NCI-H524 treated with DMSO at 0.1 percent for 48 hours (cell line): Measurements from ENCODE around the gene ATOX1.

ENCODE experiments used
- DNase-seq: peaks from one replicate; lab custom pipeline; 2025; lab: John Stamatoyannopoulos, UW

Gene ATOX1

DNA sequence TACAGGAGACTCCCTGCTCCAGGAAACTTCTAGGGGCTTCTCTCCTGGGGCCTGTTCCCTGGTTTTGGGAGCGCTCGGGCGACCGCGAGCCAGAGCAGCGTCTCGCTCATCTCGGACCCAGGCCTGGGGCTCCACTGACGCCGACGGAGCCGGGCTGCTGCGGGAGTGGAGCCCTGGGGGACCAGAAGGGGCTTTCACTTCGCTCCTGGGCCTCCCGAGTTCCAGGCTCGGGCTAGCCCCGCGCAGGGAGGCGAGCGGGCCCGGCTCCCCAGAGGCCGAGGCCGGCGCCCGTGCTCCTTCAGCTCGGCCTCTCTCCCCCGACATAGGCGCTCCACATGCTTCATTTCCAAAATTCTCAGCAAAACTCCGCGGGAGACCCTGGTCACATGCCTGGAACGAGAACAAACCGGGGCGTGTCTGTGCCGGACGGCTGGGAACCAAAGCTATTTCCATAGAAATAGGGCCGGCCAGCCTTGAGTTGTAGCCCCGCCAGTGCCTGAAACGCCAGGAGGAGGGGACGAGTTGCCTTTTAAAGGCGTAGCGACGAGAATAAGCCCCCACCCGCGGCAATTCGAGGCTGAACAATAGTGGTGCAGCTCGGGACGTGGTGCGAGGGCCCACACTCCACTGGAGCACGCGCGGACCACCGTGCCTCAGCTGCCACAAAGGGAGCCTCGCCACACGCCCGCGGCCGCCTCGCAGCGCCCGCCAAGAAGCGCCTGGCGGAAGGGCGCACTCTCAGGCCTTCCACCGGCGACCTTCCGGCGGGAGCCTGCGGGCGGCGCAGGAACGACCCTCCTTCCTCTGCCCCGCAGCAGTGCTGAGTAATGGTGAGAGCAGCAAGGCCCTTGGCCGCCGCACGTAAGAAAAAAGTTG, 12.2 kb upstream of the ATOX1 start:
- DNase-seq: no peak

DNA sequence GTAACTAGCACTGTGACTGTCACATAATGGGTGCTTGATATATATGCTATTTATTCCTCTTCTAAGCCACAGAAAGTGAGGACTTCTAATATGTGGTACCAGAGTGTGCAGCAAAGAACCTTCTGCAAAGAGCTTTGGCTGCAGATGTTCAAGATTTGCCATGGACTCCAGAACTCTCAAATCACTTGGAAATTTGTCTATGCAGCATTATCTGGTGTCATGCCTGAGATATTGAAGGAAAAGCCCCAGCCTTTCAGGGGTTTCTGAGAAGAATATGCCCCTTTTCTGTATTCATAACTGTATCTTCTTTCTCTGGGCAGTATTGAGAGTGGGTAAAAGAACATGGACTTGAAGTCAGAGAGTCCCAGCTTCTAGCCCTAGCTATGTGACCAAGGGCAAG, 8.5 kb upstream of the ATOX1 start:
- no peak for DNase-seq

DNA sequence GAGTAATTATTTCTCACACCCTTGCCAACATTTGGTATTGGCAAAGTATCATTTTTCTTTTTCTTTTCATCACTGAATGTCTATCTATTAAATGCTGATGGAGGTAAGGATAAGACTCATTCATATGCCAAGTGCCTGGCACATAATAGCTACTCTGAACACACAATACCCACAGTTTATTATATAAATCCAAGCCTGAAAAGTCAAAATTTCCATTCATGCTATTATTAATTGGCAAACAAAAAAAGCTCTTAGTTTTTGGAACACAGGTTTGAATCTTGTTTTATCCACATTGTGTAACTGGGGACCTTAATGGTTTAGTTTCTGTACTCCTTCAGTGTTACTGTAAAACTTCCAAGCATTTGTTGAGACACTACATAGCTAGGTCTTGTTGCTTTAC, 6.4 kb upstream of the ATOX1 start:
- no peak for DNase-seq

DNA sequence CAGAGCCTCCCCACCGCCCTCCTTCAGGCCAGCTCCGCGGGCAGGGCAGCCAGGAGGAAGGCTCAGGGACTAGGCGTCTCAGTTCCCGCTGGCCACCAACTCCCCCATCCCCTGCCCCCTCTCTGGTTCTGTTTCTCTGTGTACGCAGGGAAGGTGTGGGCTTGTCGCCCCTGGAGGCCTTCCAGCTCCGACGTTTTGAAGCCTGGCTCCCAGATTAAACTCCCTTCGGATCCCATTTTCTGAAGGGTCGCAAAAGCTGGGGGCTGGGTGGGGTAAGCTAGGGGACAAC, 346 bp downstream of the ATOX1 start:
- no peak for DNase-seq

DNA sequence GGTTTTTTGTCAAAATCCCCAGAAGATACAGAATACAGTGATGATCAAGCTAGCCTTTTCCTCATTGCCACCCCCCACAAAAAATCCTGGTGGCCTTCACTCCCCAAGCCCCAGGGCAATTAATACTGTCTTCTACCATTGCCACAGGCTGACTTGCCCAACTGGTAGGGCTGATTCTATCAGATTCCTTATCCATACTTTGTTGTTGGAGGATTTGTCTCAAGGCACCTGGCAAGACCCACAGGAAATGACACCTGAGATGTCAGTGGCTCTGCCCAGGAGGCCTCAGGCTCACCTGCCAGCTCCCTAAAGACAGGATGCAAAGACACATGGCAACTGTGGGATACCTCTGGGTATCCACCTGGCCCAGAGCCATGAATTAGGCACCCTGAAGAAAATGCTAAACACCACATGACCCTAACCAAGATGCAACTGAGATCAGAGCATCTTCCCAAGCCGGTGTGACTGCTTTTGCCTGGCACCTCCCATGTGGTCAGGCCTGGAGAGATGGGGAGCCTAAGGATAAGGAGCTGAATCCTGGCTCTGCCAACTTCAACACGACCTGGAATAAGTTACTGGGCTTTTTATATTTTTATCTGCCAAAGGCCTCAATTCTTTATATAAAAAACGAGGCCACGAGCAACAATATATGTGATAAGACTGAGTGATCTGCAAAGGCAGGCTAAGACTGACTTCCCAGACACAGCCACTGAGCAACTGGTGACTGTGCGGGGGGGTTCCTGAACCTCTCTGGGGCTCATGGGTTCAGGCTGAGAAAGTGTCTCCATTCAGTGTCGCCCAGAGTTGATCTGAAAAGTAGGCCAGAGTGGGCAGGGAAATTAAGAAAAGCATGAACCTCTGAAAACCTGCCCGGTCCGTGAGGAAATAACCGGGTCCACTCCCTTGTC, 944 bp downstream of the ATOX1 start:
- DNase-seq: no peak

DNA sequence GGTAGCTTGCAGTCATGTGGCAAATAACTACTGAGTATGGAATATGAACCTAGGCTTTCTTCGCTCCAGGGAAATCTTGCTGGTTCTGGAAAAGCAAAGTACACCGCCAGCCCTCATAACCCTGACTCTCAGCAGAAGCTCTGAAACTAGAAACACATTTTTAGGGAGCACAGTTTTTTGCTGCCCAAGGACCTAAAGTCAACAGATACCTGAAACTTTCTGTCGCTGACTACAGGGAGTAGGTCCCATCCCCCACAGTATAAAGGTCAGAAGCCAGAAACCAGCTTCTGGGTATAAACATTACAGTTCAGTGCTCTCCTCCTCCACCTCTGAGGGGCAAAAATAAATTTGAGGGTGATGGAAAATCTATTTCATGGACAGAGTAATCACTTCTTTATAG, 3.0 kb downstream of the ATOX1 start:
- DNase-seq: no peak

DNA sequence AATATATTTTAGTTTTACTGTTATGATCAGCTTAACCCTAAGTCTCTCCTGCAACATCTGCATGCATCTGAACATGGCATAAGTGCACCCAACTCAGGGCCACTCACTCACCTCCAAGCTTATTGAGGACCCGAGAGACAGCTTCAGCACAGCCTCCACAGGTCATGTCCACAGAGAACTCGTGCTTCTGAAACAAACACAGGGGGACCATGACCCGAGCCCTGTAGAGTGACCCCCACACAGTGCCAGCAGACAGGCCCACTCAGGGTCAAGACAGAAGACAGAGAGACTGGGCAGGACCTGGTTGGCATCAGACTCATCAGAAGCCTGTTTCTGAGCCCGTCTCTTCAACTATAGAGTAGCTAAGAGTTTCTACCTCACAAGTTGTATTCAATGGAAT, 6.8 kb downstream of the ATOX1 start:
- DNase-seq: no peak

DNA sequence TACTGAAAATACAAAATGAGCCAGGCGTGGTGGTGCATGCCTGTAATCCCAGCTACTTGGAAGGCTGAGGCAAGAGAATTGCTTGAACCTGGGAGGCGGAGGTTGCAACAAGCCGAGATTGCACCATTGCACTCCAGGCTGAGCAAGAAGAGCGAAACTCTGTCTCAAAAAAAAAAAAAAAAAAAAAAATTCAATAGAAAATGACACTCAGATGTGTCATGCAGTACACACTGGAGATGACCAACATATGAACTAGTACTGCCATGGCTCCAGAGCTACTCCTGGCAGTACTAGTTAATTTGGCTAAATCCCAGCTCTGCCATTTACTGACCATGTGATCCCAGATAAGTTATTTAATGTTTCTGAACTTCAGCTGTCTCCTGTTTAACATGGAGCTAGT, 7.3 kb downstream of the ATOX1 start:
- DNase-seq: no peak

DNA sequence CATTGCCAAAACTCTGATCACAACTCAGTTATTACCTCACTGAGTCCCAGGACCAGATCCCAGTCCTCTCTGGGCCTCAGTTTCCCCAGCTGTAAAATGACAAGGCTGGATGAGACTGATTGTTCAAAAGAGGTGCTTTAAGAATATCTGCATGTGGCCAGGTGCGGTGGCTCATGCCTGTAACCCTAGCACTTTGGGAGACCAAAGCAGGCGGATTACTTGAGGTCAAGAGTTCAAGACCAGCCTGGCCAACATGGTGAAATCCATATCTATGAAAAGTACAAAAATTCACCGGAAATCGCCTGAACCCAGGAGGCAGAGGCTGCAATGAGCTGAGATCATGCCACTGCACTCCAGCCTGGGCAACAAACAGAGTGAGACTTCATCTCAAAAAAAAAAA, 8.3 kb downstream of the ATOX1 start:
- no peak for DNase-seq

DNA sequence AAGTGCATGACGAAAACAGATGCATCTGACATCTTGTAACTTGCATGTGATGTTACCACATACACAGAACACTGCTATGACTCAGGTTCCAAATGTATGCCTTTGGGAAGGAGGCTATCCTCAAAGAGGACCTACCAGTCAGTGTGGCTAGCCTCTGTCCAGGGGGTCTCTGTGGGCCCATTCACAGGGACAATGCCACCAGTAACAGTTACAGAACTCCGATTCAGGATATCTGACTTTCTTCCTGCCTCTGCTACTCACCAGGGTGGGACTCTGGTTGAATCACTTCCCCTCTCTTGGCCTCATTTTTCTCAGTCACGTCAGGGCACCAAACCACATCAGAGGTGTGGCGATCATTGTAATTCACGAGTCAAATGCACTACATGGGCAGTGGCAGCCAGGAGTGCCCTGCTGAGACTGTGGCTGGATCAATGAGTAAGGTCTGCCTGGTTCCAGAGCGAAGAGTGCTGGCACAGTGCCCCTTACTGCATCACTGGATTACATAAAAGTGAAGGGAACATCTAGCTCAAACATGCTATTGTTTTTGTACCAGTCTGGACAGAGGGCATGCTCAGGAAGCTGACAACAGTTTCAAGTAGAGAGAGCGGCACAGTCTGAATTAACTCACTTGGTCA, 13.2 kb downstream of the ATOX1 start:
- DNase-seq: no peak

DNA sequence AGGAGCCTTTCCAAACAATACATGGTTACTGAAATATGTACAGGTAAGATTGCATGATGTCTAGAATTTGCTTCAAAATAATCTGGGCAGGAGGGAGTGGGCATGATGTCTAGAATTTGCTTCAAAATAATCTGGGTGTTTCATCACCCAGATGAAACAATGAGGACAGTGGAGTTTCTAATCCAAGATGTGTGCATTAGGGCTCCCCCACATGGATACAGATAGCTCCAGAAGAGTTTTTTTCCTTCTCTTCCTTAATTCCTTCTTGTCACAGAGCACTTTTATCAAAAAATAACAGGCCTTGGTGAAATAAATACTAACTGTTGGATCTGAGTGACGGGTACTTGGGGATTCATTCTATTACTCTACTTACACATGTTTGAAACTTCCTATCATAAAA, 14.9 kb downstream of the ATOX1 start:
- no peak for DNase-seq

DNA sequence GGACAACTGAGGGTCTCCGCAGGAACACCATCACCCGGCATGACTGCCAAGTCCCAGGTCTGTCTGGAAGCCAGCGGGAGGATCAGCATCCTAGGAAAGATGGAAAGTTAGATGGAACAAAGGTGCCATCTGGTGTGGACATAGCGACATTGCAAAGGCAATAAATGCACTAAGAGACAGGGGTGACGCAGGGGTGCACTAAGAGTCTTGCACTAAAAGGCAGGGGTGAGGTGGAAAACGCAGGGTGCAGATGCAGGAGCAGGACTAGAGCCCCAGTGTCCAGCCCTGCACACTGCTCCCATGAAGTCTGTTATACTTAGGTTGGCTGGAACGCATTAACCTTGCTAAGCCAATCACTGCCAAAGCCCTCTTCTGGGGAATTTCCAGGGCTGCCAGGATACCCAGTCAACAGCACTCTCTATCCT, 15.5 kb downstream of the ATOX1 start:
- no peak for DNase-seq

DNA sequence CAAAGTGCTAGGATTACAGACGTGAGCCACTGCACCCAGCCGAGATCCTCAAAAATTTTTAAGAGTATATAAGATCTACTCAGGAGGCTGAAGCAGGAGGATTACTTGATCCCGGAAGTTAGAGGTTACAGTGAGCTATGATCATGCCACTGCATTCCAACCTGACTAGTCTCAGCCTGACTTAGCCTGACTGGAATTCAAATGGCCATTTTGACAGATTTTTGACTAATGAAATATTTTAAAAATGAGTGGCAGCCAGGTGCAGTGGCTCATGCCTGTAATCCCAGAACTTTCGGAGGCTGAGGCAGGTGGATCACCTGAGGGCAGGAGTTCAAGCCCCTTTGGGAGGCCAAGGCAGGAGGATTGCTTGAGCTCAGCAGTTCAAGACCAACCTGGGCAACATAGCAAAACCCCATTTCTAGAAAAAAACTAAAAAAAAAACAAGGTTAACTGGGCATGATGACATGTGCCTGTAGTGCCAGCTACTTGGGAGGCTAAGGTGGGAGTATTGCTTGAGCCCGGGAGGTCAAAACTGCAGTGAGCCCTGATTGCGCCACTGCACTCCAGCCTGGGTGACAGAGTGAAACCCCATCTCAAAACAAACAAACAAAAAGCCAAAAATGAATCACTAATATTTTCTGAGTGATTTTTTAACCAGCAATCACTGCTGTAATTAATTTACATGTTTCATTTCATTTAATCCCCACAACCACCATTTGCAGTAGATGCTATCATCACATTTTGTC, 16.6 kb downstream of the ATOX1 start:
- DNase-seq: no peak

DNA sequence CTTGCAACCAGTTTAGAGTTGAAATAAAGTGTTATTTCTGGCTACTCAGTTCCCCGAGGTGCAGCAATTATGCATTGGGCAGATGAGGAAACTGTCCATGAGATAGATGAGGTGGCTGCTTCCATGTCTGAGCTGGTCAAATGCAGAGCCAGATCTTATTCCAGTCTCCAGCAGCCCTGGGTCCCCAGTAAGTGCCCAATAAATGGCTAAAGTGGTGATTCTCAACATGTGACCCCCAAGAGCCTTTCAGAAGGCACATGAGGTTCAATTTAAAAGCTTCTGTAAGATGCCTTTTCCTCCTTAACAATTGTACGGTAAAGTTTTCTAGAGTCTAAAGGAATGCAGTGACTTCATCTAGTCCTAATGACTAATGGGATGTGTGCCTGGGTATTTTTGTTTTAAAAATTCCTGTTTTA, 17.5 kb downstream of the ATOX1 start:
- DNase-seq: no peak

DNA sequence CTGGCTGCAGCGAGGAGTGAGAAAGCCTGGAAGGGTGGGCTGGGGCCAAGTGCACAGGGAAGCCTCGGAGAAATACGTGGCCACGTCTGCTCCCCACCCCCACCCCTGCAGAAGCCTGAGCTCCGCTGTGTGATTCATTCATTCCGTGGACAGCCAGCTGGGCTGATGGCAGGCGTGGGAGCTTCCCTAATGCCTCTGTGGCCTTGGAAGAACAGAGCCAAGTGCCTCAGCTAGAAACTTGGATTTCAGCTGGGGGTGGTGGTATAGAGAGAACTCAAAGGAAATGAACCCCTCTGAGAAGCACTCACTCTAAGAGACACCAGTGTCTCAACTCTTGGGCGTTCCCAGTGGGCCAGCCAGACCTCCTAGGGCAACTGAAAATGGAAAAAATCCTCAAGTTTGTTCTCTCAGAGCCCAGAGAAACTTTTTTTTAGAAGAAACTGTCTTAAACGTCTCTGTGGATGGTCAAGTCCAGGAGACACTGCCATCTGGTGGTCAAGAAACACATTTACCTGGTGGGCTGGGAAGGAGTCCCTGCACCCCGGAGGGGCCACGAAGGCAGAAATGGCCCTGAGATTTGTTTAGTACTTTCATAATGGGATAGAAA, 18.0 kb downstream of the ATOX1 start:
- DNase-seq: no peak

DNA sequence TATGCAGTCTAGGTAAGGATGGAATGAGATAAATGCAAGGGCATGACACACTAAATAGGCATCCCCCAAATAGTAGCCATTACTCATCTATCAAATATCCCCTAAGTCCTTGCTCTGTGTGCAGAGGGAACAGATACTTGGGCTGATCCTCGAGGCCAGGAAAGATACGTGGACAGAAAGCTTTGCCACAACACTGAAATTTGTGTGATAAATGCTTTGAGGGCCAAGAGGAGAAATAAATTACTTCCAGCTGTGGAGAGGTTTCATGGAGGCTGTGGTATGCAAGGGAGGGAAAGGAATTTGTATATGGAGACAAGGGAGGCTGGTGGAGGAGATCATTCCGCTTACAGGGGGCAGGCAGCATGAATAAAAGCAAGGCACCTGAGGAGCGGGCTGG, 18.5 kb downstream of the ATOX1 start:
- DNase-seq: no peak

DNA sequence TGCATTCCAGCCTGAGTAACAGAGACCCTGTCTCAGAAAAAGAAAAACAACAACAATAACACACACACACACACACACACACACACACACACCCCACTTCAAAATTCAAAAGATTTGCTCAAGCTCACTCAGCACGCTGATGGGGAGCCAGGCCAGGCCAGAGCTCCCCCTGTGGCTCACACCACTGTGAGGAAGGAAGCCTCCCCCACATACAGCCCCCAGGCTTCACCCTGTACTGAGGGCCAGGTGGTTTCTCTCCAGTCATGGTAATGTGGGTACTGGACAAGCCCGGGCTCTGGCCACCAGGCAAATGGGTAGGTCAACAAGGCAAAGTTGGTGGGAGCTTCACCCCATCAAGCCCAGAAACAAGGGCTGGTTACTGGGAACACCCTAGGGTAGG, 19.0 kb downstream of the ATOX1 start:
- DNase-seq: no peak

DNA sequence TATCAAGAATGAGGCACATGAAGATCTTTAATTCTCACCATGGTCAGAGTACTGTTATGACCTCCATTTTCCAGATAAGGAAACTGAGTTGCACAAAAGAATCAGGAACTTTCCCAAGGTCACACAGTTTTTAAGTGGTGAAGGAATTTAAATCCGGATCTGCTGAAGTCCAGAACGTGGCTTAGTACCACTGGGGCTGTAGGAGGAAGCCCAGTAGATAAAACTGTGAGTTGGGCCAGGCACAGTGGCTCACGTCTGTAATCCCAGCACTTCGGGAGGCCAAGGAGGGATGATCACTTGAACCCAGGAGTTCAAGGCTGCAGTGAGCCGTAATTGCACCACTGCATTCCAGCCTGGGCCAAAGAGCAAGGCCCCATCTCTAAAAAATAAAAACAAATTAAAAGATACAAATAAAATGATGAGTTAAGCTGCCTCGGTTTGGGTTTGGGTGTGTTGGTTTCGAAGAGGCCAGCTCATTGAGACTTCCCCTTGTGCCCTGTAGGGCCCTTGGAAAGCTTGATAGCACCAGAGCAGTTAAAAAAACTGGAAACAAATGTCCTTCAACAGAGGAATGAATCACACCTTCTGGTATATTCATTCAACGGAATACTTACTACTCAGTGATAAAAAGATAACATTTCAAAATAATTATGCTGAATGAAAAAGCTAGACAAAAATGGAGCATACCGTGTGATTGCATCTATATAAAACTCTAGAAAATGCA, 20.1 kb downstream of the ATOX1 start:
- DNase-seq: no peak

DNA sequence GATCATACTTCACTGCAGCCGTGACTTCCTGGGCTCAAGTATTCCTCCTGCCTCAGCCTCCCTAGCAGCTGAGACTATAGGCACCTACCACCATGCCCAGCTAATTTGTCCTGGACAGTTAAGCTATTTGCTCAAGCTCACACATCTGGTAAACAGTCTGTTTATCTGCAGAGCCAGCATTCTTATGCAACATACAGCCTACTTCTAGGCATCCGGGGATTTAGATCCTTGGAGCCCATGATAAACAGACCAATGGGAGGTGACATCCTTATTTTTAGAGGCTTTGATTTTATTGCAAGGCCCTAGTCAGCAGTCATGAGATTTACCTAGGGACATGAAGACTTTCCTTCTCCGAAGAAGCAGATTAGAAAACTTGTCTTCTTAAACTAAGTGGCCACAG, 21.0 kb downstream of the ATOX1 start:
- DNase-seq: no peak

DNA sequence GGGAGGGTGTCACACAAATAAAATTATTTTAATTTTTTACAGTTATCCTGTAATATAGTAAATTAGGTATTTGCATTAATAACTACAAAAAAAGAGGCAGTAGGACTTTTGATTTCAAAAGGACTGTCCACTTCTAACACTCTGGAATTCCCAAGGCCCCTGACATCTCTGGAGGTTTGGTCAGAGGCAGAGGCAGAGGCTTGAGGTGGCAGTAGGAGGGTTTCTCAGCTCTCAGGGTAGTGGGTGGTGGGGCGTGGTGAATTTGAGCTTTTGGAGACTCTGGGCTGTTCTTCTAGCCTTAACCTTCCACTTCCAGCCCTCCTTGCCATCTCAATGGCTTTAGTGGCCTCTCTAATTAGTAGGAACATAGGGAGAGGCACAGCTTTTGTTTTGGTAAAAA, 22.8 kb downstream of the ATOX1 start:
- no peak for DNase-seq

DNA sequence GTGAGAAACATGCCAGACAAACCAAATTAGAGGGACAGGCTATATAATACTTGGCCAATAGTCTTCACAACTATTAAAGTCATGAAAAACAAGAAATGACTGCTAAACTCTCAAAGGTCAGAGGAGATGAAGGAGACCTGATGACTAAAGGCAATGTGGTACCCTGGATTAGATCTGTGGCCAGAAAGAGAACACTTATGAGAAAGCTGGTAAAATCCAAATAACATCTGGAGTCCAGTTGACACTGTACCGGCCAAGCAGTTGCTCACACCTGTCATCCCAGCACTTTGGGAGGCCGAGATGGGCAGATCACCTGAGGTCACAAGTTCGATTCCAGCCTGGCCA, 24.4 kb downstream of the ATOX1 start:
- DNase-seq: no peak
